Measurements from ENCODE around the gene IGHMBP2. TPM values are rescaled to one million over a fixed set of nuclear protein-coding genes. Genes with fewer than 3 reads are reported as not detected.

The IGHMBP2 gene
- total RNA-seq, 1 experiment from 2014 or later: 21.5 TPM

- Histone ChIP-seq H3K79me2 (ENCODE audit: low read length) (no peaks in the 10 kb centered on the region), H3K36me3 (ENCODE audit: insufficient read depth, low read length) (no peaks in the 10 kb centered on the region), H3K9ac (ENCODE audit: low read length) (no peak overlapping the region), H3K9me2 (replicated peaks; ENCODE audit: insufficient read depth, low read length) (no peaks in the 10 kb centered on the region), H3K4me2 (ENCODE audit: low read depth, low read length, poor library complexity, severe bottlenecking) (no peak overlapping the region), H2AFZ (ENCODE audit: low read length) (no peak overlapping the region), H3K4me1 (ENCODE audit: low read length) (no peaks in the 10 kb centered on the region), H3K27ac (ENCODE audit: low read length) (no peak overlapping the region), H3K9me3 (ENCODE audit: low read length) (no peaks in the 10 kb centered on the region), H3K27me3 (ENCODE audit: low read length) (no peaks in the 10 kb centered on the region), H3K4me3 (ENCODE audit: low read length) (no peak overlapping the region), H4K20me1 (ENCODE audit: insufficient read depth, low read depth, low read length) (no peaks in the 10 kb centered on the region)
- no peak for DNase-seq
These were observed 34.4 kb downstream of the IGHMBP2 start for GRCh38 chr11:68938088-68938487.

GRCh38 chr11:68938816-68939582 is 35.3 kb downstream of the IGHMBP2 start:
- Histone ChIP-seq H2AFZ (ENCODE audit: low read length) (no peak overlapping the region), H3K4me3 (ENCODE audit: low read length) (no peak overlapping the region), H3K9ac (ENCODE audit: low read length) (no peak overlapping the region), H4K20me1 (ENCODE audit: insufficient read depth, low read depth, low read length) (no peaks in the 10 kb centered on the region), H3K9me2 (replicated peaks; ENCODE audit: insufficient read depth, low read length) (no peaks in the 10 kb centered on the region), H3K36me3 (ENCODE audit: insufficient read depth, low read length) (no peaks in the 10 kb centered on the region), H3K27me3 (ENCODE audit: low read length) (no peaks in the 10 kb centered on the region), H3K9me3 (ENCODE audit: low read length) (no peaks in the 10 kb centered on the region), H3K27ac (ENCODE audit: low read length) (no peak overlapping the region), H3K4me1 (ENCODE audit: low read length) (no peaks in the 10 kb centered on the region), H3K79me2 (ENCODE audit: low read length) (no peaks in the 10 kb centered on the region), H3K4me2 (ENCODE audit: low read depth, low read length, poor library complexity, severe bottlenecking) (no peak overlapping the region)
- DNase-seq: no peak

GRCh38 chr11:68939583-68940555 is 36.2 kb downstream of the IGHMBP2 start:
- Histone ChIP-seq H3K27ac (ENCODE audit: low read length) (no peak overlapping the region), H3K9me2 (replicated peaks; ENCODE audit: insufficient read depth, low read length) (no peaks in the 10 kb centered on the region), H3K9me3 (ENCODE audit: low read length) (no peaks in the 10 kb centered on the region), H3K4me3 (ENCODE audit: low read length) (no peak overlapping the region), H2AFZ (ENCODE audit: low read length) (no peak overlapping the region), H3K27me3 (ENCODE audit: low read length) (no peaks in the 10 kb centered on the region), H3K36me3 (ENCODE audit: insufficient read depth, low read length) (no peaks in the 10 kb centered on the region), H3K4me1 (ENCODE audit: low read length) (no peaks in the 10 kb centered on the region), H3K4me2 (ENCODE audit: low read depth, low read length, poor library complexity, severe bottlenecking) (no peak overlapping the region), H3K79me2 (ENCODE audit: low read length) (no peaks in the 10 kb centered on the region), H4K20me1 (ENCODE audit: insufficient read depth, low read depth, low read length) (no peaks in the 10 kb centered on the region), H3K9ac (ENCODE audit: low read length) (no peak overlapping the region)
- DNase-seq: no peak

DNA sequence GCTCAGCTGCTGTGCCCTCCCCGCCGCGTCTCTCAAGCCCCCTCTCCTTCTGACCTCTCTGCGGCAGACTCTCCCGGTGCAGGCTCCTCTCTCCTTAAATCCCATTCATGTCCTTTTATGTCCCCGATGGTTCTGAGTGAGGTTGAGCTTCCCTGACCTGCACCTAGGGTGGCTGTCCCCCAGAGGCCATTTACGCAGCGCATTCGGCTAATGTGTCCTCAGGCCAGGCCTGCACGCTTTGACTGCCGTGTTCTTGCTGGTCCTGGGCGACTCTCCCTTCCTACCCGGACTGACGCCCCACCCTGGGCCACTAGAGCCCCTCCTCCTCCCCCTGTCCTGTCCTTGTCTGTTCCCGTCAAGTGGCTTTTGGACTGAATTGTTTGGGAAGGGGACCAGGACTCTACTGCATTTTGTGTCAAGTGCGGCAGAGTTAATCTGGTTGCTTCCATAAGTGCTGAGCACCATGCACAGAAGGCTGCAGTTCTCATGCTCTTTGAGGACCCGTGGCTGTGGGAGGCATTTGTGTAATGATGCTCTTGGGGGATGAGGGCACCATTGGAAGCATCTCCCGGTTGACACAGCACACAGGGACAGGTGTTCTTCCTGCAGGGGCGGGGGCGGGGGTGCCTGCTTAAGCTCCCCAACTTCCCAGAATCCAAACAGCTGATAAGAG is 37.1 kb downstream of the IGHMBP2 start:
- H3K9ac ChIP-seq (ENCODE audit: low read length): no peak overlapping the region

DNA sequence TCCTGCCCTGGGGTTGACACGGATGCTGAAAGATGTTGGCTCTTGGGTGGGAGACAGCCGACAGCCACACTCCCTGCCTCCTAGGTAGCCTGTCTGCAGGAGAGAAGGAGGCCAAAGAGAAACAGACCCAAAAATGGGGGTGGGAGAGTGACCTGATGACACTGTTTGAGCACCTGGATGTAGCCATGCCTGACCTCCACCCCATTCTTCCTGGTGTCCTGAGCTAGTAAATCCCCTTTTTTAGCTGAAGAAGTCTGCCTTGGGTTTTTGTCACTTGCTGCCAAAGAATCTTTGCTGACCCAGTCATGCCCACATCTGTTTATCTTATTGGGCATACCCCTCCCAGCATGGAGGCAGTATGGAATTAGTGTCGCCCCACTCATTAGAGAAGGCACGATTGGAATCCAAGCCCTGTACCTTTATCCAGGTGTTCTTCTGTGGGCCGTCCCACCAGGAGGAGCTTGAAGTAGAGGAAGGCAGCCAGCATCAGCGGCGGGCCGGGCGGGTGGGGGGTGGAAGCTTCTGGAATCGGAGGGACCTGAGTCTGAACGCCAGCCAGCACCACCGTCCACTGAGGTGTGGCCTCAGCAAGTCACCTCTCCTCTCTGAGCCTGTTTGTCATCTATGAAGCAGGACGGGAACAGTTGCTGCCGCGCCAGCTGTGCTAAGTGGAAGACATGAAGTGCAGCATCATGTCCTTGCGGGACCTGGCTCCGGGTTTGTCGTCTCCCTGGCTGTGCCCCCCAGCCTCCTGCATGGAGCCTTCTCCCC is 37.8 kb downstream of the IGHMBP2 start:
- no peaks in the 10 kb centered on the region for H3K9me2 ChIP-seq (replicated peaks; ENCODE audit: insufficient read depth, low read length)
- H3K4me3 ChIP-seq (ENCODE audit: low read length): no peak overlapping the region
- H3K79me2 ChIP-seq (ENCODE audit: low read length): no peaks in the 10 kb centered on the region
- no peak overlapping the region for H3K9ac ChIP-seq (ENCODE audit: low read length)
- H2AFZ ChIP-seq (ENCODE audit: low read length): no peak overlapping the region
- H4K20me1 ChIP-seq (ENCODE audit: insufficient read depth, low read depth, low read length): no peaks in the 10 kb centered on the region
- DNase-seq: no peak
- H3K4me2 ChIP-seq (ENCODE audit: low read depth, low read length, poor library complexity, severe bottlenecking): no peak overlapping the region
- H3K4me1 ChIP-seq (ENCODE audit: low read length): no peaks in the 10 kb centered on the region
- H3K27me3 ChIP-seq (ENCODE audit: low read length): no peaks in the 10 kb centered on the region
- H3K36me3 ChIP-seq (ENCODE audit: insufficient read depth, low read length): no peaks in the 10 kb centered on the region
- H3K9me3 ChIP-seq (ENCODE audit: low read length): no peaks in the 10 kb centered on the region
- H3K27ac ChIP-seq (ENCODE audit: low read length): no peak overlapping the region

More for the DNA sequence above, 37.1 kb downstream of the IGHMBP2 start:
- no peak overlapping the region for H3K4me2 ChIP-seq (ENCODE audit: low read depth, low read length, poor library complexity, severe bottlenecking)
- H3K27me3 ChIP-seq (ENCODE audit: low read length): no peaks in the 10 kb centered on the region
- DNase-seq: no peak
- no peak overlapping the region for H3K4me3 ChIP-seq (ENCODE audit: low read length)
- no peaks in the 10 kb centered on the region for H3K9me2 ChIP-seq (replicated peaks; ENCODE audit: insufficient read depth, low read length)
- H3K9me3 ChIP-seq (ENCODE audit: low read length): no peaks in the 10 kb centered on the region
- no peaks in the 10 kb centered on the region for H3K79me2 ChIP-seq (ENCODE audit: low read length)
- H4K20me1 ChIP-seq (ENCODE audit: insufficient read depth, low read depth, low read length): no peaks in the 10 kb centered on the region
- H3K4me1 ChIP-seq (ENCODE audit: low read length): no peaks in the 10 kb centered on the region
- no peak overlapping the region for H3K27ac ChIP-seq (ENCODE audit: low read length)
- no peaks in the 10 kb centered on the region for H3K36me3 ChIP-seq (ENCODE audit: insufficient read depth, low read length)
- no peak overlapping the region for H2AFZ ChIP-seq (ENCODE audit: low read length)

GRCh38 chr11:68942095-68942620 is 38.5 kb downstream of the IGHMBP2 start:
- Histone ChIP-seq H3K9me2 (replicated peaks; ENCODE audit: insufficient read depth, low read length) (no peaks in the 10 kb centered on the region), H3K4me3 (ENCODE audit: low read length) (no peak overlapping the region), H3K79me2 (ENCODE audit: low read length) (no peaks in the 10 kb centered on the region), H3K4me2 (ENCODE audit: low read depth, low read length, poor library complexity, severe bottlenecking) (no peak overlapping the region), H3K4me1 (ENCODE audit: low read length) (no peaks in the 10 kb centered on the region), H3K27ac (ENCODE audit: low read length) (no peak overlapping the region), H4K20me1 (ENCODE audit: insufficient read depth, low read depth, low read length) (no peaks in the 10 kb centered on the region), H3K27me3 (ENCODE audit: low read length) (no peaks in the 10 kb centered on the region), H2AFZ (ENCODE audit: low read length) (no peak overlapping the region), H3K9ac (ENCODE audit: low read length) (no peak overlapping the region), H3K36me3 (ENCODE audit: insufficient read depth, low read length) (no peaks in the 10 kb centered on the region), H3K9me3 (ENCODE audit: low read length) (no peaks in the 10 kb centered on the region)
- no peak for DNase-seq

GRCh38 chr11:68942751-68943271 is 39.1 kb downstream of the IGHMBP2 start:
- H3K9ac ChIP-seq (ENCODE audit: low read length): no peak overlapping the region
- no peak for DNase-seq
- no peak overlapping the region for H2AFZ ChIP-seq (ENCODE audit: low read length)

More at GRCh38 chr11:68942751-68943271, 39.1 kb downstream of the IGHMBP2 start:
- H4K20me1 ChIP-seq (ENCODE audit: insufficient read depth, low read depth, low read length): no peaks in the 10 kb centered on the region
- H3K36me3 ChIP-seq (ENCODE audit: insufficient read depth, low read length): no peaks in the 10 kb centered on the region
- H3K9me3 ChIP-seq (ENCODE audit: low read length): no peaks in the 10 kb centered on the region
- no peaks in the 10 kb centered on the region for H3K4me1 ChIP-seq (ENCODE audit: low read length)
- no peaks in the 10 kb centered on the region for H3K27me3 ChIP-seq (ENCODE audit: low read length)
- no peaks in the 10 kb centered on the region for H3K9me2 ChIP-seq (replicated peaks; ENCODE audit: insufficient read depth, low read length)
- no peak overlapping the region for H3K4me3 ChIP-seq (ENCODE audit: low read length)
- no peak overlapping the region for H3K27ac ChIP-seq (ENCODE audit: low read length)
- no peaks in the 10 kb centered on the region for H3K79me2 ChIP-seq (ENCODE audit: low read length)
- no peak overlapping the region for H3K4me2 ChIP-seq (ENCODE audit: low read depth, low read length, poor library complexity, severe bottlenecking)
